GM19324 (cell line): Measurements from ENCODE around the gene SDHA.
A peak's percentile ranks its signal among the peaks of the same experiment; 100 is the strongest.

Experiments
- ATAC-seq: cut with Tn5 transposase; IDR thresholded peaks from one replicate; pipeline ENCODE4 v1.9.1; 2021; ENCODE audit warnings: mild to moderate bottlenecking, moderate library complexity; ENCODE audit not compliant: unreplicated experiment, low FRiP score

Gene SDHA

DNA sequence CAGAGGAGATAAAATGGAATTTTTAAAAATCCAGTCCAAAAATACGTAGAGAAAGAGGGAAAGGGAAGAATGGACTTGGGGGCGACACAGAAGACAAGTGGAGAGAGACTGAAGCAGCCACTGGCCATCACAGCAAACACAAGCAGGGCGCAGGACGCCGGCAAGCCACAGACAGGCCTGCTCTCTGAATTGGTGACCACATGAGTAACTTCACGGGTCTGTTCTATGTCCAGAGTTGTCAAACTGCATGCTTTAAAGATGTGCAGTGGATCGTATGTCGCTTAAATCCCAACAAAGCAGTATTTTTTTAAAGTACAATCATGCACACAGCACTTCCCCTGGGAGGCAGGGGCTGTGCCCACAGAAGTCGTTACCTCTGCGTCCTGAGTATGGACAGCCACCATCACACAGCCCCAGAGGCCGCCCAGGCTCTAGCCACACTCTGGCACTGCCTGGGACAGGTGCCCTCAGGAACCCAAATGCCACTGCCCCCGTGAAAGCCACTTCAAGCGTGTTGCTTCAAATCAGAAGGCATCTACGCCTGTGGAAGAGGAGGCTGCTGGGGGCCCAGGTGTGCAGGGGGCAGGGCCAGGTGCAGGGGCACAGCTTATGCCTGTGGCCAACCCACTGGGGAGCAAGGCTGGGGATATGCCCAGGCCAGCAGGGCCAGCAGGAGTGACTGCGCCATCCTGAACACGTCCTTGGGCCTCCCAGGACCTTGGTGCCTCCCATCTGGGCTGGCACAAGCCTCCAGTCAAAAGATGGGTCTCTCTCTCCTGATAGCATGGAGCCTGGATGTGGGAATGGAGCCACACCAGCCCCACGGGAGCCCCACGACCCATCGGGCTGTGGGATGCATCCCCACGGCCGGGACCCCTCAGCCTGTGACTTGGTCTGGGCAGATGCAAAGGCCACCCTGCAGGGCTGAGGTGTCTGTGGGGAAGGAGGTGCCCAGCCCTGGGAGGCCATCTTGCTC, 32.7 kb upstream of the SDHA start:
- no peak for ATAC-seq

GRCh38 chr5:186091-187041, 31.8 kb upstream of the SDHA start:
- no peak for ATAC-seq

DNA sequence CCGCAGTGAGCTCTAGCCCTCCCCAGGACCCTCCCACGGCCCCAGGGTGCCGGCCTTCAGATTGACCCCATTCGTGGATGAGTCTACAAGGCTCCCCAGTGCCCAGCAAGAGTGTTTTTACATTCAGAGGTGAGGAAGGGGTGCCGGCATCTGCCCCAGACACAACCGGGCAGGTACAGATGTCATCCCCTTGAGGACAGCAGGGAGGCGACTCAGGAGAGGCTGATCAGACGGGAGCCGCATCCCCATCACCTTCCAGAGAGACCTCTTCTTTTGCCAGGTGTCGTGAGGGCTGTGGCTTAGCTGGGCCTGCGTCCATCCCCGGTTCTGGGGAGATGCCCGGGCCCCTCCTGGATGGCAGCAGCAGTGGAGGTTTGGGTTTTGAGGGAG, 31.1 kb upstream of the SDHA start:
- no peak for ATAC-seq

GRCh38 chr5:187617-188451, 30.3 kb upstream of the SDHA start:
- no peak for ATAC-seq

DNA sequence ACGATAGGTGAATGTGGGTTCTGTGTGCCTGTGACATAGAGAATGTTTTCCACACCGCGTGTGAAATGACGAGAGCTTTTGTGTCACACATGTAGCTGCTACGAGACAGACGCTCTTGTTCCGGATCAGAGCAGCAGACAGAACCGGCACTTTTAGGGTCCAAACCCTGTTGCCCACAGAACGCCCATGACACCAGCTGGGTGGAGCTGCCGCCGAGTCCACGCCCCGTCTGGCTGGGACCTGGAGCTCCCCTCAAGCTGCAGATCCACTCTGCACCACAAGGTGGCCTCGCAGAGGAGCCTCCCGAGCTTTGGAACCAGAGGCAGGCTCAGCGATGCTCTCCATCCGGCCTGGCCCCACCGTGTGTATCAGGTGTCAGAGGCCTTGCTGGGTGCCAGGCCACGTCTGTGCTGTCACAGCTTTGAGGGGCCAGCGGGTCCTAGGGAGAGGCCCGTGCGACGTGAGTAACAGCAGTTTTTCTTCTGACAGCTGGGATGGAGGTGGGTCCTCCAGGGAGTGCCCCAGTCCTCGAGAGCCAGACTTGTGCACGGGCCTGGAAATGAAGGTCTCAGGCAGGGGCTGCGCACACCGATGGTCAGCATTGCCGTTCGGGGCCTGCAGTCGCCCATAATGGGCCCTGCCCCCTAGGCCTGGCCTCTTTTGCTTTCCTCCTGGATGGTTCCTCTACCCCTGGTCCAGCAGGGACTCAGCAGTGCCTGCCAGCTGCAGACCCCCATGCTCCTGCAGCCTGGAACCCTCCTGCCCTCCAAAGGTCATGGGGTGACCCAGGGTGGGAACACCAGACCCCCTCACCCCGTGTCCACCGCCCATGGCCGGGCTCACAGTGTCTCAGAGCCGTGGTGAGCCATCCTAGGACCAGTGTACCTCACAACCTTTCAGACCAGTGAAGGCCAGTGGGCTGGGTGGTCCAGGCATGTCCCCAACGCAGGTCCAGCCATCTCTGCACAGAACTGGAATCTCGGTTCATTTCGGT, 29.3 kb upstream of the SDHA start:
- peak; percentile 71 for ATAC-seq

GRCh38 chr5:189486-189885, 28.6 kb upstream of the SDHA start:
- ATAC-seq, result no peak

GRCh38 chr5:189976-190365, 28.1 kb upstream of the SDHA start:
- ATAC-seq, result no peak

GRCh38 chr5:190366-191035, 27.6 kb upstream of the SDHA start:
- no peak for ATAC-seq

DNA sequence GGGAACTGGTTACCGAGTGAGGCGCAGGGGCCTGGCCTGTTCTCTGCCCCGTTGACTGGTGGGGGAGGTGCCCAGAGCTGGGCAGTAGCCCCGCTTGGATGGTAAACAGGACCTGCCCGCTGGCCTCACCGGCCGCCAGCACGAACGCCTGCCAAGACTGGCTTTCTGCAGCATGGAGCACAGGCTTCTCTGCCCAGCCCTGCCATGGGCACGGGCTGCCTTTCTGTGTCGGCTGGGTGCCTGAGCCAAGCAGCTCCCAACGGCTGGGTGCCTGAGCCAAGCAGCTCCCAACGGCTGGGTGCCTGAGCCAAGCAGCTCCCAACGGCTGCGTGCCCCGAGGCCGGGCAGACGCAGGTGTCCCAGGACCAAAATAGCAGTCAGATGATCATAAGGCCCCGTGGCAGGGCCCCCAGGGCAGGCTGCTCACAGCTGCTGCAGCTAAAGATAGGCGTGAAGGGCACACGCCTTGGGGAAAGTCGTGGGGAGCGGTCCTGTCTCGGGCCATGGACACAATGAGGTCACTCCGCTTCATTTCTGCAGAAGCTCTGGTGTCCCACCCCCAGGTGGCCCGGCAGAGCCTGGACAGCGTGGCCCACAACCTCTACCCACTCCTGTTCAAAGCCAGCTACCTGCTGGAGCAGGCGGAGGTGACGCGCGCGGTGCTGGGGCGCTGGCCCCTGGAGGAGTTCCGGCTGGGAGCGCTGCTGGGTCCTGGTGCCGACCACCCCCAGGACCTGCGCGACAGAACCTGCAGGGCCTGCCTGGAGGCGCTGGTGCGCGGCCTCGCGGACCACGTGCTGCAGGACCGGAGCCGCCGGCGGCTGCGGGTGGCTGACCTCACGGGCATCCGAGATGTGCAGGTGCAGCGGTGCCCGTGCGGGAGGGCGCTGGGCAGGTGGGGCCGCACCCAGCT, 26.8 kb upstream of the SDHA start, which contains the start of gene LRRC14B:
Gene LRRC14B (plus strand): TSS at position 460 of the 913 bp plus-strand sequence. CDS start 44 bp downstream, at position 504.
- ATAC-seq, result no peak

DNA sequence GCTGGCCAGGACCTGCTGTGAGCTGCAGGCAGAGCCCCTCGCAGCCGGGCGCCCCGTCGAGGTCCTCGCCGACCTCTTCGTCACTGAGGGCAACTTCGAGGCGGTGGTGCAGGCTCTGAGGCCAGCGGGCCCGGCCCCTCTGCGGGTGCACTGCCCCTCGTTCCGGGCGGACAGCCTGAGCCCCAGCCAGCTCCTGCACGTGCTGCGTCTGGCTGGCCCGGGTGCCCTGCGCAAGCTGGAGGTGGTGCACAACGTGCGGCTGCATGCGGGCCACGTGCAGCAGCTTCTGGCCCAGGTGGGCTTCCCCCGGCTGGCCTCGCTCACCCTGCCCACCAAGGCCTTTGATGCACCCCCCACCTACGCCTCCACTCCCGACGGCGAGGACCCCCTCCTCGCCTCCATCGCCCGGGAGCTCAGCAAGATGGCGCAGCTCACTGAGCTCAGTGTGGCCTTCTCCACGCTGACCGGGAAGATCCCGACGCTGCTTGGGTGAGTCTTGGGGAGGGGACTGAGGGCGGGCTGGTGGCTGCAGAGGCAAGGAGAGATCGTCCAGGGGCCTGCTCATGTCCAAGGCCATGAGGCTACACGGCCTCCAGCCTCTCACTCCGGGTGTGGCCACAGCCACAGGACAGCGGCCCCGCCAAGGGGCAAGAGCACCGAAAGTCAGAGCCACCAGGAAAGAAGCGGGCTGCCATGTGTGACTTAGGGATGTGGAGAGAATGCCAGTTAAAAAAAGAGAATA, 26.0 kb upstream of the SDHA start:
- no peak for ATAC-seq

- no peak for ATAC-seq
Measured at GRCh38 chr5:192691-192969, 25.5 kb upstream of the SDHA start.

DNA sequence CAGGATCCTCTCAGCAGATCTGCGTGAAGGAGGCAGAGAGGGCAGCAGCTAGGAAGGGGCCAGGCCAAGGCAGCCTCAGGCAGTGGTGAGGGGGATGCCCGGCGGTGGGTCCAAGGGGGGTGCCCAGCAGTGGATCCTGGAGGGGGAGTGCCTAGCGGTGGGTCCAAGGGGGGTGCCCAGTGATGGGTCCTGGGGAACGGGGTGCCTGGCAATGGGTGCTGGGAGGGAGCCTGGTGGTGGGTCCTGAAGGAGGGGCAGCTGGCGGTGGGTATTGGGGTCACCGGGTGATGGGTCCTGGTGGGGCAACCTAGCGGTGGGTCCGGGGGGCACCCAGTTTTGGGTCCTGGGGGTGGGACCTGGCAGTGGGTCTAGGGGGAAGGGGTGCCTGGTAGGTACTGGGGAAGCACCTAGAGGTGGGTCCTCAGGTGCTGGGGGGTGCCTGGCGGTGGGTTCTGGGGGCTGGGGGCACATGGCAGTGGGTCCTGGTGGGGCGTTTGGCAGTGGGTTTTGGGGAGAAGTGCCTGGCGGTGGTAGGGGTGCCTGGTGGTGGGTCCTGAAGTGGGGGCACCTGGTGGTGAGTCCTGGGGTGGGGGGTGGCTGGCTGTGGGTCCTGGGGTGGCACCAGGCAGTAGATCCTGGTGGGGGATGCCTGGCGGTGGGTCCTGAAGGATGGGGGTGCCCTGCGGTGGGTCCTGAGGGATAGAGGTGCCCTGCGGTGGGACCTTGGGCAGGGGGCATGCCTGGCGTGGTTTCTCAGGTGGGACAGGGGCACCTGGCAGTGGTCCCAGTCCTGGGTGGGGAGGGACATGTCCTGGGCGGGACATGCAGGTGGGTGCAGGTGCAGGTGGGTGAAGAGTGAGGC, 24.9 kb upstream of the SDHA start:
- ATAC-seq, result no peak

DNA sequence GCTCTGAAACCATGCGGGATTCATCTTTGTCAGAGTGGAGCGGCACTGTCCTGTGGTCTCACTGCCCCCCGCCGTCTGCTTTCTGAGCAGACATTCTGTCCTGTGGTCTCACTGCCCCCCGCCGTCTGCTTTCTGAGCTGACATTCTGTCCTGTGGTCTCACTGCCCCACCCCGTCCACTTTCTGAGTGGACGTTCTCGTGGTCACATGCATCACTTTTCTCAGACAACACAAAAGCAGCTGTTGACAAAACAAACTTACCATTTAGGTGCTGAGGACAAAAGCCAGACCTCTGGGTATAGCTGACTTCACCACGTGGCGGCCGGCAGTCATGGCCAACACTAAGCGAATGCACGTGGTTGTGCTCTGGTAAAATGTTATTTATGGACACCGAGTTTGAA, 24.0 kb upstream of the SDHA start:
- ATAC-seq, result no peak

DNA sequence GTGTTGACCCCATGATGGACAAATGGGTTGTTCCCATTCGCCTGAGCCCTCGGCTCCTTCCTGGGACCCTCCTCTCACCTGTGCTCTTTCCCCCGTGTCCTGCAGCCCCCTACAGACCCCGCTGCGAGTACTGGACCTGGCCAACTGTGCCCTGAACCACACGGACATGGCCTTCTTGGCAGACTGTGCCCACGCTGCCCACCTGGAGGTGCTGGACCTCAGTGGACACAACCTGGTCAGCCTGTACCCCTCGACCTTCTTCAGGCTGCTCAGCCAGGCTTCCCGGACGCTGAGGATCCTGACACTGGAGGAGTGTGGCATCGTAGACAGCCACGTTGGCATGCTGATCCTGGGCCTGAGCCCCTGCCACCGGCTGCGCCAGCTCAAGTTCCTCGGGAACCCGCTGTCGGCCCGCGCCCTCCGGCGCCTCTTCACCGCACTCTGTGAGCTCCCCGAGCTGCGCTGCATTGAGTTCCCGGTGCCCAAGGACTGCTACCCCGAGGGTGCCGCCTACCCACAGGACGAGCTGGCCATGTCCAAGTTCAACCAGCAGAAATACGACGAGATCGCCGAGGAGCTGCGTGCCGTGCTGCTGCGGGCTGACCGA, 23.4 kb upstream of the SDHA start:
- ATAC-seq, result no peak

DNA sequence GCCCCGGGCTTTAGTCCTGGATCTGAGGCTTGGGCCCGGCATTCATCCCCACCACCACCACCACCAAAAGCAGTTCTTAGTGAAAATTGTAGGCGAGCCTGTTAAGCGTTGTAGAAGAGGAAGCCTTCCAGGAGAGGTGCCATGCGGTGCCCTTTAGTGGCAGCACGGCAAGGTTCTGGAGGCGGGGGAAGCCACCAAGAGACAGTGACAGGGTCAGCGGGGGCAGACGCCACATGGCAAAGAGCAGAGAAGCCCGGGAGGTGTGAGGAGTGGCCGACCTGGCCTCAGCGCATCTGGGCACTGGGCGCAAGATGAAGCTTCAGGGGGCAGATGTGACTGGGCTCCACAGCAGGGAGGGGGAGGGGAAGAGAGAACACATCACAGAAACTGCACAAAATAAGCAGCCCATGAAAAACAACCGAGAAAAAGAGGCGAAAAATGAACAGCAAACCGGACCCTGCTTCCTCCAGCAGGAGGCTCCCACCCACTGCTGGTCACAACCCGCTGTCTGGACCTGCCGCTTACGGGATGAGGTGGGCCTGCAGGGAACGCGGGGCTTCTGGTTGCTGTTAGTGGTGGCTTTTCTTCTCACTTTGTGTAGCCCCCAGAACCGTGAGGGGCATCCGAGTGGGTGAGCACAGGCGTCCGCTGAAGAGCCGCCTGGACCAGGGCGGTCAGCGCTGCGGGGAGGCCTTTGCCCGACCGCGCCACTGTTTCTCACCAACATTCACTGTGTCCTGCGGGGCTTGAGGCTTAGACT, 22.5 kb upstream of the SDHA start:
- ATAC-seq, result no peak
